ENCODE results near the gene TCOF1. TPM values are rescaled to one million over a fixed set of nuclear protein-coding genes. Genes with fewer than 3 reads are reported as not detected.
A peak's percentile ranks its signal among the peaks of the same experiment; 100 is the strongest.

TCOF1 gene
- total and polyA plus RNA-seq, 2 experiments from 2014 or later: 86.8 to 165 TPM

GRCh38 chr5:150442699-150443080 is 85.2 kb downstream of the TCOF1 start:
- peaks cover 14% of the 10 kb centered on the region for H3K4me1 ChIP-seq (ENCODE audit: insufficient read depth)
- Mint-ChIP-seq H3K27ac (no peak overlapping the region), H3K36me3 (ENCODE audit: low read depth) (peaks cover 48% of the 10 kb centered on the region), H3K9me3 (no peaks in the 10 kb centered on the region; the same call in 1 of the 3 replicates), H3K4me3 (no peak overlapping the region), H3K4me1 (peaks cover 44% of the 10 kb centered on the region), H3K27me3 (ENCODE audit: insufficient read depth, low read depth, poor library complexity) (peaks cover 37% of the 10 kb centered on the region)
- TF ChIP-seq STAT1 (IDR thresholded peaks at IDR 0.05; ENCODE audit: unreplicated experiment) (no peak), ZNF114 (CRISPR knock-in tag; IDR thresholded peaks at IDR 0.05) (no peak), ETS1 (IDR thresholded peaks at IDR 0.05) (no peak), POLR2AphosphoS5 (IDR thresholded peaks at IDR 0.05; ENCODE audit: low read depth) (no peak; the same call in 1 of the 2 replicates), EZH2 (IDR thresholded peaks at IDR 0.05; ENCODE audit: low read depth, unreplicated experiment) (no peak)
- H3K27me3 ChIP-seq (ENCODE audit: insufficient read depth): no peaks in the 10 kb centered on the region
- H3K4me2 ChIP-seq: no peak overlapping the region
- H3K36me3 ChIP-seq (ENCODE audit: insufficient read depth): peaks cover 41% of the 10 kb centered on the region
- H3K79me2 ChIP-seq (replicated peaks; ENCODE audit: insufficient read depth): peaks cover 18% of the 10 kb centered on the region
- peaks cover 61% of the 10 kb centered on the region for H3F3A ChIP-seq (replicated peaks; ENCODE audit: low read depth)
- H4K20me1 ChIP-seq (replicated peaks; ENCODE audit: insufficient read depth): peaks cover 42% of the 10 kb centered on the region
- DNase-seq (ENCODE audit: low spot score) (no peak), ATAC-seq (peak; percentile 2; the same call in 2 of the 3 replicates)
- no peaks in the 10 kb centered on the region for H3K9me2 ChIP-seq (ENCODE audit: insufficient read depth)
- no peak overlapping the region for H3K4me3 ChIP-seq
- peak overlapping the region; percentile 96 for H3K27ac ChIP-seq (ENCODE audit: low read depth)
- H2AFZ ChIP-seq: no peak overlapping the region

GRCh38 chr5:150443242-150444075 is 86.0 kb downstream of the TCOF1 start:
- Histone ChIP-seq H3F3A (replicated peaks; ENCODE audit: low read depth) (peaks cover 69% of the 10 kb centered on the region), H3K79me2 (replicated peaks; ENCODE audit: insufficient read depth) (peaks cover 26% of the 10 kb centered on the region), H3K4me2 (no peak overlapping the region), H3K4me1 (ENCODE audit: insufficient read depth) (peaks cover 22% of the 10 kb centered on the region), H4K20me1 (replicated peaks; ENCODE audit: insufficient read depth) (peaks cover 50% of the 10 kb centered on the region), H3K27ac (ENCODE audit: low read depth) (peak overlapping the region; percentile 96; the same call in 1 of the 2 replicates), H3K27me3 (ENCODE audit: insufficient read depth) (no peaks in the 10 kb centered on the region), H2AFZ (no peak overlapping the region), H3K9me2 (ENCODE audit: insufficient read depth) (no peaks in the 10 kb centered on the region), H3K4me3 (no peak overlapping the region), H3K36me3 (ENCODE audit: insufficient read depth) (peaks cover 45% of the 10 kb centered on the region)
- DNase-seq (ENCODE audit: low spot score) (no peak), ATAC-seq (peak; percentile 5; the same call in 1 of the 3 replicates)
- Mint-ChIP-seq H3K4me1 (peaks cover 51% of the 10 kb centered on the region), H3K27me3 (ENCODE audit: insufficient read depth, low read depth, poor library complexity) (peaks cover 44% of the 10 kb centered on the region), H3K4me3 (no peak overlapping the region; the same call in 2 of the 3 replicates), H3K9me3 (no peaks in the 10 kb centered on the region; the same call in 1 of the 3 replicates), H3K27ac (peak overlapping the region; percentile 49; the same call in 1 of the 2 replicates), H3K36me3 (ENCODE audit: low read depth) (peaks cover 56% of the 10 kb centered on the region)
- TF ChIP-seq POLR2AphosphoS5 (IDR thresholded peaks at IDR 0.05; ENCODE audit: low read depth): peak; percentile 59
- TF ChIP-seq CTCF (conservative IDR thresholded peaks at IDR 0.05; ENCODE audit: low read depth in 2 of 2): no peak

All from GM23338 (cell line).